ENCODE data around the gene DDX27. TPM values are rescaled to one million over a fixed set of nuclear protein-coding genes. Genes with fewer than 3 reads are reported as not detected.

Gene DDX27
- total RNA-seq, 1 experiment from 2014 or later: 80.8 TPM

DNA sequence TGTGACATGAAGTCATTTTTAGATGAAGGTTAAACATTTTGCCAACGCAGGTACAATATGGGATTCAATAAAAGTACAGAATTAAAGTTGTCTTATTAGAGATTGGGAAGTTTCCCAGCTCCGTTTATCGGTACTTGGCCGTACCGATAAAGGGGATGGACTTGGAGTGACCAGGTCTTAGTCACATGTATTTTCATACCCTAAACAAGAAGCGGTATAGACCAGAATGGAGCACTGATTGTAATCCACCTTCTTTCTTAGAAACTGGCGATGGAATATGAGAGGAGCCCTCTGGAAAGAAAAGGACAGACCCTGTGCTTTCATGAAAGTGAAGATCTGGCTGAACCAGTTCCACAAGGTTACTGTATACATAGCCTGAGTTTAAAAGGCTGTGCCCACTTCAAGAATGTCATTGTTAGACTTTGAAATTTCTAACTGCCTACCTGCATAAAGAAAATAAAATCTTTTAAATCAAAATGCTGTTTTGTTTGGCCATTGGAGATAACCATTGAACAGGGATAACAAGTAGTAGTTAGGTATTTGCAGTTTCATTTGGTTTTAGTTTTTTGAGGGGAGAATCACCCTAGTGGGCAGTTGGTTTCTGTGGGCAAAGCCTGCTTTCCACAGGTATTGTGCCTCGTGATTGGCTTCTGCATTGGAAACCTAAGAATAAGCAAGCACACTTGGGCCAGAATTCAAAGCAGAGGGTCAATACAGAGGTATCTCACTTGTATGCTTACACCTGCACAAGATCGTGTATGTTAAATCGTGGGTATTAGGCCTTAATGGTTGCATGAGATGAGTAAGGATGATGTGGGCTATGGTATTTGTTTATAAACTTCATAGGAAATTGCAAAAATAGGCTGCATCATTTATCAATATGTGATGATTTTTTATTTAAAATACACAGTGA lies 69.8 kb downstream of the DDX27 start:
- Histone ChIP-seq H3K4me2 (ENCODE audit: low read length) (peak overlapping the region; percentile 18), H3K4me3 (ENCODE audit: low read length) (0 out of 2 replicates have a peak overlapping the region, but pooled peaks have one; percentile 0), H4K20me1 (ENCODE audit: low read length) (peaks cover 63% of the 10 kb centered on the region), H3K36me3 (ENCODE audit: low read depth, low read length) (peaks cover 78% of the 10 kb centered on the region), H3K79me2 (ENCODE audit: low read length) (peaks cover 39% of the 10 kb centered on the region), H3K9me3 (ENCODE audit: low read length) (peaks cover 18% of the 10 kb centered on the region; the same call in 1 of the 2 replicates), H3K27ac (ENCODE audit: low read length) (peak overlapping the region; percentile 55), H3F3A (ENCODE audit: low read length, unreplicated experiment) (peaks cover 63% of the 10 kb centered on the region), H3K4me1 (ENCODE audit: insufficient read depth, low read length) (peaks cover 43% of the 10 kb centered on the region), H3K27me3 (ENCODE audit: low read length) (no peaks in the 10 kb centered on the region), H3K9me2 (replicated peaks; ENCODE audit: low read length) (no peaks in the 10 kb centered on the region), H2AFZ (ENCODE audit: low read length) (no peak overlapping the region), H3K9ac (ENCODE audit: low read length) (no peak overlapping the region)
- CTCF ChIA-PET: interaction anchor here (0.6 kb wide), 1 partner anchor 40 kb away, joined by 6 read pairs; no protein-coding TSS in a partner anchor
- TF ChIP-seq, protein P1, sequence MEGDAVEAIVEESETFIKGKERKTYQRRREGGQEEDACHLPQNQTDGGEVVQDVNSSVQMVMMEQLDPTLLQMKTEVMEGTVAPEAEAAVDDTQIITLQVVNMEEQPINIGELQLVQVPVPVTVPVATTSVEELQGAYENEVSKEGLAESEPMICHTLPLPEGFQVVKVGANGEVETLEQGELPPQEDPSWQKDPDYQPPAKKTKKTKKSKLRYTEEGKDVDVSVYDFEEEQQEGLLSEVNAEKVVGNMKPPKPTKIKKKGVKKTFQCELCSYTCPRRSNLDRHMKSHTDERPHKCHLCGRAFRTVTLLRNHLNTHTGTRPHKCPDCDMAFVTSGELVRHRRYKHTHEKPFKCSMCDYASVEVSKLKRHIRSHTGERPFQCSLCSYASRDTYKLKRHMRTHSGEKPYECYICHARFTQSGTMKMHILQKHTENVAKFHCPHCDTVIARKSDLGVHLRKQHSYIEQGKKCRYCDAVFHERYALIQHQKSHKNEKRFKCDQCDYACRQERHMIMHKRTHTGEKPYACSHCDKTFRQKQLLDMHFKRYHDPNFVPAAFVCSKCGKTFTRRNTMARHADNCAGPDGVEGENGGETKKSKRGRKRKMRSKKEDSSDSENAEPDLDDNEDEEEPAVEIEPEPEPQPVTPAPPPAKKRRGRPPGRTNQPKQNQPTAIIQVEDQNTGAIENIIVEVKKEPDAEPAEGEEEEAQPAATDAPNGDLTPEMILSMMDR (conservative IDR thresholded peaks at IDR 0.05; ENCODE audit: low read depth, low read length): no peak
- no peak for TF ChIP-seq EZH2 (IDR thresholded peaks at IDR 0.05; ENCODE audit: low read length, unreplicated experiment)
- no peak for TF ChIP-seq EZH2phosphoT487 (IDR thresholded peaks at IDR 0.05; ENCODE audit: borderline replicate concordance, low read length)
- no TSS peak for BruUV-seq (replicated peaks)
- intact Hi-C loops (cut with micrococcal nuclease): no loop called here
- ATAC-seq (peak; percentile 12; the same call in 1 of the 2 replicates), DNase-seq (peak; percentile 87)
- POLR2A ChIA-PET (ENCODE audit: unreplicated experiment): no interaction called here

DNA sequence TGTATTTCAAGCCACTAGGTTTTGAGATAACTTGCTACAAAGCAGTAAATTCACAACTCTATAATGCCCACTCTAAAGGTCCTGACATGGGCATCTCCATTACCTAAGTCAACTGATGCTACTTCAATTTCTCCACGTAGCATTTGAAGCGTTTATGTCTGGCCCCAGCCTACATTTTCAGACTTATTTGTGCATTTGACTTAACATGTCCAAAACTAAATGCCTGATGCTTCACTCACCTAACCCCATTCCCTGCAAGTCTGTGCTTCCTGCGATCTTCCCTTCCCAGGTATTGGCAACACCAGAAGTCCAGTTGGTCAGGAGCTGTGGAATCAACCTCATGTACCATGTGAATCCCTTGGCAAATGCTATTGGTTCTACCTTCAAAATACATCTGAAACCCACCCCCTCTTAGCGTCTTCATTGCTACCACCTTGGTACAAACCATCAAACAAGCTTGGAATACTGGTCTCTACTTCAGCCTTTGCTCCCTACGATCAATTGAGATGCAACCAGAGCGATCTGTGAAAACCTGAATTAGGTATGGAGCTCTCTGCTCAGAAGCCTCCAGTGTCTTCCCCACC lies 71.5 kb downstream of the DDX27 start:
- Histone ChIP-seq H4K20me1 (ENCODE audit: low read length) (peaks cover 48% of the 10 kb centered on the region), H3K27me3 (ENCODE audit: low read length) (no peaks in the 10 kb centered on the region), H3K4me2 (ENCODE audit: low read length) (no peak overlapping the region), H3K9ac (ENCODE audit: low read length) (no peak overlapping the region), H3K79me2 (ENCODE audit: low read length) (peaks cover 23% of the 10 kb centered on the region), H2AFZ (ENCODE audit: low read length) (no peak overlapping the region), H3K9me3 (ENCODE audit: low read length) (peaks cover 14% of the 10 kb centered on the region; the same call in 1 of the 2 replicates), H3K36me3 (ENCODE audit: low read depth, low read length) (peaks cover 62% of the 10 kb centered on the region), H3K4me3 (ENCODE audit: low read length) (no peak overlapping the region), H3K4me1 (ENCODE audit: insufficient read depth, low read length) (peaks cover 37% of the 10 kb centered on the region), H3F3A (ENCODE audit: low read length, unreplicated experiment) (peaks cover 58% of the 10 kb centered on the region), H3K27ac (ENCODE audit: low read length) (no peak overlapping the region), H3K9me2 (replicated peaks; ENCODE audit: low read length) (no peaks in the 10 kb centered on the region)
- intact Hi-C loops (cut with micrococcal nuclease): no loop called here
- CTCF ChIA-PET: no interaction called here
- TF ChIP-seq, protein P1 (conservative IDR thresholded peaks at IDR 0.05; ENCODE audit: low read depth, low read length): no peak
- TF ChIP-seq EZH2 (IDR thresholded peaks at IDR 0.05; ENCODE audit: low read length, unreplicated experiment) (no peak), EZH2phosphoT487 (IDR thresholded peaks at IDR 0.05; ENCODE audit: borderline replicate concordance, low read length) (no peak)
- ATAC-seq (no peak; the same call in 1 of the 2 replicates), DNase-seq (no peak)
- POLR2A ChIA-PET (ENCODE audit: unreplicated experiment): no interaction called here
- TSS peak; percentile 0 for BruUV-seq (replicated peaks)
